HFF-Myc (cell line): ENCODE results near the gene WNK2.

Experiments used
- DNase-seq: peaks from one replicate; pipeline ENCODE4 v3.0.0-alpha.2; 2011; ENCODE audit warnings: low read depth; ENCODE audit errors: extremely low read depth
- H3K4me3 ChIP-seq: replicated peaks from 2 replicates; pipeline ENCODE4 v1.5.1; 2011; ENCODE audit warnings: low read depth, mild to moderate bottlenecking, control low read depth, low read length
- CTCF ChIP-seq: IDR thresholded peaks from 2 replicates; pipeline ENCODE4 v1.5.1; 2012; ENCODE audit warnings: mild to moderate bottlenecking, low read depth, low read length, control low read depth; ENCODE audit errors: missing control alignments

WNK2 gene

GRCh38 chr9:93190656-93191353 lies 6.9 kb downstream of the WNK2 start:
- no peak for DNase-seq
- no peak overlapping the region for H3K4me3 ChIP-seq
- TF ChIP-seq CTCF, result no peak

GRCh38 chr9:93191354-93191660 lies 7.4 kb downstream of the WNK2 start:
- no peak for TF ChIP-seq CTCF
- no peak for DNase-seq
- H3K4me3 ChIP-seq, result no peak overlapping the region

DNA sequence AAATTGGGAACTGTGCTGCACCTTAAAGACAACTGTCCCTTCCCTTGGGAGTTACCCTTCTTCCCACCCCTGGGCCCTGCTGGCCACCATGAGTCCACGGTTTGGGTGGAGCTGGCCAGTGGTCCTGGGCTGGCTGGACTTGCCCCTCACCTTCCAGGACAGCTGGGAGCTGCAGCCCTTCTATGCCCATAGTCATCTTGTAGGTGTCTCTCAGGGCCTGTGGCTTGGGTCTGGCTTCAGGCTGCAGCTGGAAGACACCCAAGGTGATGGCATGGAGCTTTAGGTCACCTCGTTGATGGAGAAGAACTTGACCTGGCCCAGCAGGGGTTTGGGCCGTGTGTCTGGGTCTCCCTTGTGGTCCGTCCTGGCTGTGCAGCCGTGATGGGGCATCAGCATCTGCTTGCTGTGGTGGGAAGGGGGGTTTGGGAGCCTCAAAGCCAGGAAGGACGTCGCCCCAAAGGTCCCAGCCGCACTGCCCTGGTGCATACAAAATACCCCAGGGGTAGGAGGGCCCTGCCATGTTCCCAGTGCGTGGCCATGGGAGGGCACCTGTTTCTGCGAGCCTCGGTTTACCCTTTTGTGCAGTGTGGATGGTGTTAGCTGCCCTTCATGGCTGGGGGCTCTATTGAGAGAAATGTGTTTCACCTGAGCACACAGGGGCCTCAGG lies 8.9 kb downstream of the WNK2 start:
- no peak for TF ChIP-seq CTCF
- no peak for DNase-seq
- H3K4me3 ChIP-seq, result no peak overlapping the region

DNA sequence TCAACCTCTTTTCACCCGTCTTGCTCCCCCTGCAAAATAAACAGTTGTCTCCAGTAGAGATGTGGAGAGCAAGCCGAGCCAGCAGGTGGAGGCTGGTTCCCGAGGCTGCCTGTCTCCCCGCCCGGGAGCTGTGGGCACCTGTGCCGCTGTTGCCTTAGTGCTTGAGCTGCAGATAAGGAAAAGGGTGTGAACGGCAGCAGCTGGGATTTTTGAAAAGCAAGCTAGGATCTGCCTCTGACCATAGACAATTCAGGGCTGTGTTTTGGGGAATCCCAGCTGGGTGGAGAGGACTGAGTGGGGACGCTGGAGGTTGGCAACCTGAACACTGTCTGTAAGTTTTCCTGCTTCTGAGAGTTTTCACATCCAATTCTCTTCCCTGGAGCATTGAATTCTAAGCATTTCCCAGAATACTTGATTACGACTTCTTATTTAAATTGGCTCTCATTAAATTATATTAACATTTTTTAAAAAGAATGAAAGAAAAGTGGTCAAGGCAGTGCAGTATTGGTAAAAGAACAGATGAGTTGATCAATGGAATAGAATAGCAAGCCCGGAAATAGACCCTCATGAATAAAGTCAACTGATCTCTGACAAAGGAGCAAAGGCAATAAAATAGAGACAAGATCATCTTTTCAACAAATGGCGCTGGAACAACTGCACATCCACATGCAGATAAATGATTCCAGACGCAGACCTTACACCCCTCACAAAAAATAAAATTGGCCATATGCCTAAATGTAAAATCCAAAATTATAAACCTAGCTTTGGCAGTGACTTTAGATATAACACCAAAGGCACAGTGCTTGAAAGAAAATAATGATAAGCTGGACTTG lies 9.7 kb downstream of the WNK2 start:
- H3K4me3 ChIP-seq, result no peak overlapping the region
- TF ChIP-seq CTCF, result no peak
- no peak for DNase-seq

- no peak overlapping the region for H3K4me3 ChIP-seq
- no peak for DNase-seq
- TF ChIP-seq CTCF, result no peak
Observed at GRCh38 chr9:93194221-93194625, 10.3 kb downstream of the WNK2 start.

- DNase-seq, result no peak
- H3K4me3 ChIP-seq, result no peak overlapping the region
- TF ChIP-seq CTCF, result no peak
Observed at GRCh38 chr9:93194641-93195040, 10.7 kb downstream of the WNK2 start.
